Mononuclear cell (primary cell): ENCODE measurements around the gene DCAF7. TPM values are rescaled to one million over a fixed set of nuclear protein-coding genes. Genes with fewer than 3 reads are reported as not detected.
A peak's percentile ranks its signal among the peaks of the same experiment; 100 is the strongest.

Experiments
- H3K27me3 ChIP-seq: 2 replicates; pipeline ENCODE4 v1.6.0; 2011; ENCODE audit warnings: low read length, control low read depth; ENCODE audit not compliant: insufficient read depth
- H3K4me1 ChIP-seq: 2 replicates; pipeline ENCODE4 v1.5.1; 2011; ENCODE audit warnings: mild to moderate bottlenecking, low read length, control low read depth; ENCODE audit not compliant: insufficient read depth
- H3K4me3 ChIP-seq: 2 replicates; pipeline ENCODE4 v1.5.1; 2011; ENCODE audit warnings: mild to moderate bottlenecking, low read length, moderate library complexity
- H3K9me3 ChIP-seq: 2 replicates; pipeline ENCODE4 v1.5.1; 2011; ENCODE audit warnings: low read depth, mild to moderate bottlenecking, control low read depth, low read length
- total RNA-seq: library from RNA; depleted of rRNA; stranded (reverse); fragments of >200 nt; gene quantifications from one replicate; pipeline ENCODE4 v1.2.3, GENCODE V29; 2012

The DCAF7 gene
- total RNA-seq, 1 donor = 5.4 TPM

DNA sequence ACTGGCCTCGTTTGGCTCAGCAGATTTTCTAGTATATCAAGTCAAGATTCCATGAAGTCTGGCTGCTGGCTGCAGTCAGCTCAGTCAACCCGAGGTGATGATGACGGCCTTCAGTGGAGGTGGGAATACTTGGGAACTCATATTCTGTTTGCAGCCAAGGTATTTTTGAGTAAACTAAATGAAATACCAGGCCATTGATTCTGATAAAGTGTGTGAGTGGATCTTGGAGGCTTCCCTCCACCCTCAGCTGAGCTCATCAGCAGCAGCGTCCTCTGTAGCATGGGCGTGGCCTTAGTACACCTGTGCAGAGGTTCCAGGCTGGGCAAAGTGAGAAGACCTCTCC lies 28.5 kb downstream of the DCAF7 start:
- no peaks in the 10 kb centered on the region for H3K9me3 ChIP-seq
- H3K4me3 ChIP-seq = no peak overlapping the region
- H3K27me3 ChIP-seq = no peaks in the 10 kb centered on the region
- H3K4me1 ChIP-seq = no peaks in the 10 kb centered on the region

DNA sequence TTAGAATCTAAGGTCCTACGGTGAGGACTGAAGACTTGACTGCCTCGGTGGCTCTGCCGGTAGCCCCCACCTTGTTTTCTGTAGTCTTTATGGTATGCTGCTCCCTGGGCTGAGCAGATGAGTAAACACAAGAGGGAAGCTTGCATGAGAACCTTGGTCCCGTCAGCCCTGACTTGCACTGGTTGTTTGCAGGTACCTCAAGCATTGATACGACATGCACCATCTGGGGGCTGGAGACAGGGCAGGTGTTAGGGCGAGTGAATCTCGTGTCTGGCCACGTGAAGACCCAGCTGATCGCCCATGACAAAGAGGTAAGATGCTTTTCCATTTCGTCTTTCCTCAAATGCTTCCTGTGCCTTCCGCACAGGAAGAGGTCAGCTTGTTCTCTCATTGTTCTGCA lies 29.4 kb downstream of the DCAF7 start:
- H3K4me1 ChIP-seq = no peaks in the 10 kb centered on the region
- H3K9me3 ChIP-seq = no peaks in the 10 kb centered on the region
- H3K4me3 ChIP-seq = no peak overlapping the region
- H3K27me3 ChIP-seq = no peaks in the 10 kb centered on the region

DNA sequence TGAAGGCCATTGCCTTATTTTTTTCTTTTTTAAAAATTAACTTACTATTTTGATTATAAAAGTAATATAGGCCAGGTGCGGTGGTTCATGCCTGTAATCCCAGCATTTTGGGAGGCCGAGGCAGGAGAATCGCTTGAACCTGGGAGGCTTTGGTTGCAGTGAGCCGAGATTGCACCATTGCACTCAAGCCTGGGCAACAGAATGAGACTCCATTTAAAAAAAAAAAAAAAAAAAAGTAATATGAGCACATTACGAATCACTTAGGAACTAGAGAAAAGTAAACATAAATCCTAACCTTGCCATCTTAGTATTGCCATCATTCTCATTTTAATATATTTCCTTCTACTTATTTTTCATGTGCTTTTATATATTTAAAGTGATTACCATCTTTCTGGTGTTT lies 37.5 kb downstream of the DCAF7 start:
- Histone ChIP-seq H3K27me3 (no peaks in the 10 kb centered on the region), H3K4me1 (no peaks in the 10 kb centered on the region), H3K4me3 (no peak overlapping the region), H3K9me3 (no peaks in the 10 kb centered on the region)

DNA sequence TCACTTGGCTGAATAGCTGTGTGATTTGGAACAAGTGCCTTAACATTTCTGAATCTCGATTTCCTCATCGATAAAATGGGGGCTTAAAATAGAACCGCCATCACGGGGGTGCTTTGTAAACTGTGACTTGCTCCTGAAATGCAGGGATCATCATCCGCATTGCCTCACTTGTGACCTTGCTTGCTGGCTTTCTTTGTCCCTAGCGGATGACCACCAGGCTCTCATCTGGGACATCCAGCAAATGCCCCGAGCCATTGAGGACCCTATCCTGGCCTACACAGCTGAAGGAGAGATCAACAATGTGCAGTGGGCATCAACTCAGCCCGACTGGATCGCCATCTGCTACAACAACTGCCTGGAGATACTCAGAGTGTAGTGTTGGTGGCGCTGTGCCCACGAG lies 38.5 kb downstream of the DCAF7 start:
- H3K27me3 ChIP-seq = no peaks in the 10 kb centered on the region
- H3K9me3 ChIP-seq = no peaks in the 10 kb centered on the region
- H3K4me3 ChIP-seq = no peak overlapping the region
- no peaks in the 10 kb centered on the region for H3K4me1 ChIP-seq

DNA sequence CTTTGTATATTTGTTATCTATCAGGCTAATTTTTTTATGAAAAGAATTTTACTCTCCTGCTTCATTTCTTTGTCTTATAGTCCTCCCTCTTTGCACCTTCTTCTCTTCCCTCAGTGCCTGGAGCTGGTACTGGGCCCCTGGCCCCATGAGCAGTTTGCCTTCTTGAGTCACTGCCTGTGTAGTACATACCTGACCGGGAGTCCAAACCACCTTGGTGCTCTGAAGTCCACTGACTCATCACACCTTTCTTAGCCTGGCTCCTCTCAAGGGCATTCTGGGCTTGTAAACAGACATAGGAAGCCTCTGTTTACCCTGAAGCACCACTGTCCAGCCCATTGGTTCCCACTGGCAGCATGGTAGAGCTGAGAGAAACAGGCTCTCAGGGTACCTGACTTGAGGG lies 39.4 kb downstream of the DCAF7 start:
- no peak overlapping the region for H3K4me3 ChIP-seq
- no peaks in the 10 kb centered on the region for H3K4me1 ChIP-seq
- H3K9me3 ChIP-seq = no peaks in the 10 kb centered on the region
- H3K27me3 ChIP-seq = no peaks in the 10 kb centered on the region

DNA sequence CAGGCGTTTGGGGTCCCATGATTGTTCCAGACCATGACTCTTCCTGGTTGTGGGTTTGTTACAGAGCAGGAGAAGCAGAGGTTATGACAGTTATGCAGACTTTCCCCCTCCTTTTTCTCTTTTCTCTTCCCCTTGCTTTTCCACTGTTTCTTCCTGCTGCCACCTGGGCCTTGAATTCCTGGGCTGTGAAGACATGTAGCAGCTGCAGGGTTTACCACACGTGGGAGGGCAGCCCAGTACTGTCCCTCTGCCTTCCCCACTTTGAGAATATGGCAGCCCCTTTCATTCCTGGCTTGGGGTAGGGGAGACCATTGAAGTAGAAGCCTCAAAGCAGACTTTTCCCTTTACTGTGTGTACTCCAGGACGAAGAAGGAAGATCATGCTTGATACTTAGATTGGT lies 42.5 kb downstream of the DCAF7 start:
- Histone ChIP-seq H3K4me1 (peaks cover 10% of the 10 kb centered on the region), H3K4me3 (no peak overlapping the region), H3K27me3 (no peaks in the 10 kb centered on the region), H3K9me3 (no peaks in the 10 kb centered on the region)

DNA sequence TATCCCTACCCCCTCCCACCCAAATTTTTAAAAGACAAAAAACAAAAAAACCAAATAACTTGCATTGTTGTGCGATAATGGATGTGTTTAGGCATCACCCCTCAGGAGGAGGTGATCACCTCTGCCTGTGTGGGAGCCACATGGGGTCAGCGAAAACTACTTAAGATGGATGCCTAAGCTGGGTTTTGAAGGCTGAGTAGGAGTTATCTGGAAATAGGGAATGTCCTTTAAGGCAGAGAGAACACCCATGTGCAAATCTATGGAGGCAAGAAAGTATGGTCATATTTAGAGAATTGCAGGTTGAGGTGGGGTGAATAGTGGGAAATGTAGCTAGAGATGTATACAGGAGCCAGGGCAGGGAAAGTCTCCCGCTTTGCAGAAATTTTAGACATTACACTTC lies 44.9 kb downstream of the DCAF7 start:
- Histone ChIP-seq H3K4me3 (no peak overlapping the region), H3K9me3 (no peaks in the 10 kb centered on the region)

DNA sequence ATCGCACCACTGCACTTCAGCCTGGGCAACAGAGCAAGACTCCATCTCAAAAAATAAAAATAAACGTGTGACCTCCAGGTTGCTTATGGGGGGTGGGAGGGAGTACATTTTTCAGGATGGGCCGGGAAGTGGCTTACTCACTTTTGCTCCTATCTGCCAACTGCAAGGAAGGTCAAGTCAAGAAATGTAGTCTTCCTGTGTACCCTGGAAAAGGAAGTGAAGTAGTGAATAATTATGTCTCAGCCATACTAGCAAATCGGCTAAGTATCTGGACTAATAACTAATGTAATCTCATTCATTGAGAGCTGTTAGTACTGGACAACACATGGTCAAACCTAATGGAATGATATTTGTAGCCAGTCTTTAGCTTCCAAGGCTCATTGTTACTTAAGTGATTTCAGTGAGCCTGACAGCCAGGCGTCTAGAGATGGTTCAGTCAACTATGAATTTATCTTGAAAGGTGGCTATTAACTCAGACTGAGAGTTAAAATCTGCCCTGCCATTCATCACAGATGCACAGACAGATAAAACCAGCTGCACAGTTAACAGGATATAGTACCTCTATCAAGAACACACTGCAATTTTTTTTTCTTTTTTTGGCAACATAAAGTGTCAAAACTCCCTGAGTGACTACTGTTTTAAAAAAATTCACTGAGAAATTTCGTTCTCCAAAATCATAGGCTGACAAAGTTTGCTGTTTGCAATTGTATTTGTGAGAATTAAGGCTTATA lies 46.7 kb downstream of the DCAF7 start:
- no peak overlapping the region for H3K4me3 ChIP-seq
- H3K4me1 ChIP-seq = peaks cover 37% of the 10 kb centered on the region
- H3K27me3 ChIP-seq = no peaks in the 10 kb centered on the region
- H3K9me3 ChIP-seq = no peaks in the 10 kb centered on the region

More for the DNA sequence above, 44.9 kb downstream of the DCAF7 start:
- Histone ChIP-seq H3K27me3 (no peaks in the 10 kb centered on the region), H3K4me1 (peaks cover 19% of the 10 kb centered on the region)

DNA sequence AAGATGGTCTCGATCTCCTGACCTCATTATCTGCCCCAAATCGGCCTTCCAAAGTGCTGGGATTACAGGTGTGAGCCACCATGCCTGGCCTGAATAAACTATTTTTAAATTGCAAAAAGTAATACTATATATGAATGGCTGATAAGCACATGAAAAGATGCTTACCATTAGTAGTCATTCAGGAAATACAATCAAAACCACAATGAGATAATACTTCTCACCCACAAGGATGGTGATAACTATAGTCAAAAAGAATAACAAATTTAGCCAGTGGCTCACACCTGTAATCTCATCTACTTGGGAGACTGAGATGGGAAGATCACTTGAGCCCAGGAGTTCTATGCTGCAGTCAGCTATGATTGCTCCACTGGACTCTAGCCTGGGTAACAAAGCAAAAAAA lies 48.0 kb downstream of the DCAF7 start:
- Histone ChIP-seq H3K4me1 (peaks cover 39% of the 10 kb centered on the region), H3K4me3 (no peak overlapping the region), H3K27me3 (no peaks in the 10 kb centered on the region), H3K9me3 (no peaks in the 10 kb centered on the region)

DNA sequence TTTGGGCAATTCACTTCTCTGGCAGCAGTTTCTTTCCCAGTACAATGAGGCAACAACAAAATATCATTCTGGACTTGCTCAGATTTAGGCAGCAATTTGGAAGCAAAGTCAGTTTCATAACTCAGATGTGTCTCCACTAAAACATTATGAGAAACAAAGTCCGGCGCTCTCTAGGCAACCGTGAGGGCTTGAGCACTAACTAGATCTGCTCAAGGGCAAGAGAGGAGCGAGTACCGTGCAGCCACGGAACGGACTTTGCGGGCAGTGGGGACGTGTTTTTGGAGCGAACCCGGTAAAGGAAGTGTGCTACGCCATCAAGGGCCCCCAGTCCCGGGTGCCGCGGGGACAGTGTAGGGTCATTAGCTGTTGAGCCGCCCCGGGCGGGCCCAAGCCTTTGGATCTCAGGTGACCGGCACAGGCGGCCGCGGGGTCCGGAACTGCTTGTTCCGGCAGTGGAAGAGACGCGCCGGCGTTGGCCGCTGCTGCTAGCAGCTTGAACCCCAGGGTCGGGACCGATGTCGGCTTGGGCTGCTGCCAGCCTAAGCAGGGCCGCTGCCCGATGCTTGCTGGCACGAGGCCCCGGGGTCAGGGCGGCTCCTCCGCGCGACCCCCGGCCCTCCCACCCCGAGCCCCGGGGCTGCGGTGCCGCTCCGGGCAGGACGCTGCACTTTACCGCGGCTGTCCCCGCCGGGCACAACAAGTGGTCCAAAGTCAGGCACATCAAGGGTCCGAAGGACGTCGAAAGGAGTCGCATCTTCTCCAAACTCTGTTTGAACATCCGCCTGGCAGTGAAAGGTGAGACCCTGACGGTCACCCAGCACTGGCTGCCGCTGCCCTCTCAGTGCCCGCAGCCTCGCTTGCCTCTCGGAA lies 50.5 kb downstream of the DCAF7 start, which contains the start of gene TACO1:
TSS of gene TACO1 (plus strand) at position 327 of the 870 bp plus-strand sequence. CDS start at position 516, 189 bp downstream.
- Histone ChIP-seq H3K4me1 (peaks cover 39% of the 10 kb centered on the region), H3K27me3 (no peaks in the 10 kb centered on the region), H3K4me3 (peak within 1 kb of the TSS; percentile 93), H3K9me3 (no peaks in the 10 kb centered on the region)

DNA sequence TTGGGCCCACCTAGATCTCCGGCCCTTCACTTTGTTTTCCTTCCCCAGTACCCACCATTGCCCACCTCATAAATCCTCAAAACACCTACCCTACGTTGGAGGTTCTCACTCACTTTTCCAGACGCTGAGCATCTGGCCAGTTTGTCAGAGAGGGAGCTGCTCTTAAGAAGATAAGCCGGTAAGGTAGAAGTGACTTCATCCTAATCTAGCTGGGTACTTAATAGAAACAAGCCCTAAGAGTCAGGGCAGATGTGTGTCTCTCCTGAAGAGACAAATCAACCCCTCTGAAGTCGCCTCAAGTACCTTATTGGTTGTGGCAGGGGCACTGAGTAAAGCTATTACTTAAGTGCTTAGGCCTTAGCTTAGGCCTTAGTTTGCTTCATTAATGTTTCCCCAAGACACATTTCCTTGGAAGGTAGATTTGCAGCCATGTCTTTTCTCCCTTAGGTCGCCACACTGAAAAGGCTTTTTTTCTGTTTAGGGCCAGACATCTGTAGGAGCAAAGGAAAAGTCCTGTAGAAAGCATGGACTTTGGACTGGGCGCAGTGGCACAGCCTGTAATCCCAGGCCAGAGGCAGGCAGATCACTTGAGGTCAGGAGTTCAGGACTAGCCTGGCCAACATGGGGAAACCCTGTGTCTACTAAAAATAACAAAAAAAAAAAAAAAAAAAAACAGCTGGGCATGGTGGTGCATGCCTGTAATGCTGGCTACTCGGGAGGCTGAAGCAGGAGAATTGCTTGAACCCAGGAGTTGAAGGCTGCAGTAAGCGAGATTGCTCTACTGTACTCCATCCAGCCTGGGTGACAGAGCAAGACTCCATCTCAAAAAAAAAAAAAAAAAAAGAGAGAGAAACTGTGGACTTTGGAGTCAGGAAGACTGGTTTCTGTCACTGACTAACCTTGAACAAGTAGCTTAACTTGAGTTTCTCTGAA lies 51.4 kb downstream of the DCAF7 start:
- peak overlapping the region; percentile 93 for H3K4me3 ChIP-seq
- H3K4me1 ChIP-seq = peaks cover 39% of the 10 kb centered on the region
- no peaks in the 10 kb centered on the region for H3K27me3 ChIP-seq
- no peaks in the 10 kb centered on the region for H3K9me3 ChIP-seq

DNA sequence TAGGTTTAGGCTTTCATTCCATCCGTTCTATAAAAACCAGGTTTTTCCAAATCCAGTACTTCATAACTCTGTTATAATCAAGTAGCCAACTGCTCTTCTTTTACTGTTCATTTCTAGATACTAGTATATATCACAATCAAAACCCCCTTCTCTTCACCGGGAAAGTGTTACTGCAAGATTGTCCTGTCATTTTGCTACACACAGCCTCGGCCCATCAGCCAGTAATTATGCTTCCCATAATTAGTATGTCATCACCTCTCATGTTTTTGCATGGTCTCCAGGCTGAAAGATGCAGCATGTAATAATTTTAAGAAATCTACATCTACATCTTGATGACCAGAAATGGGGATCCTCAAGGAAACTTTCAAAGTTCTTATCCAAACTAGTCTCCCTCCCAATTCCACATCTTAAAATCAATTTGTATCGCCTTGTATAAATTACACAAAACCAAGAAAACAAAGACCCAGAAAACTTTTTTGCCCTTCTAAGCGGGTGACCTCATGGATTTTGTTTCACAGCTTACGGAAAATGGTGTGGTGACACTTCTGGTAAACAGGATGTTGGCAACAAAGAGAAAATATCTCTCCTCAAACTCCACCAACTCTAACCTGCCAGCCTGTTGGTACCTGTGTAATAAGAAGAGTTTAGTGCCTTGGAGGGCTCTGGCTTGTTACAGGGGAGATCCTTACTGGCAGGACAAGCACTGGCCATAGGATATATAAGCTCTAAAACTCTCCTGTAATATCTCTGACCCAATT lies 59.7 kb downstream of the DCAF7 start:
- Histone ChIP-seq H3K4me3 (no peak overlapping the region), H3K9me3 (no peaks in the 10 kb centered on the region)

DNA sequence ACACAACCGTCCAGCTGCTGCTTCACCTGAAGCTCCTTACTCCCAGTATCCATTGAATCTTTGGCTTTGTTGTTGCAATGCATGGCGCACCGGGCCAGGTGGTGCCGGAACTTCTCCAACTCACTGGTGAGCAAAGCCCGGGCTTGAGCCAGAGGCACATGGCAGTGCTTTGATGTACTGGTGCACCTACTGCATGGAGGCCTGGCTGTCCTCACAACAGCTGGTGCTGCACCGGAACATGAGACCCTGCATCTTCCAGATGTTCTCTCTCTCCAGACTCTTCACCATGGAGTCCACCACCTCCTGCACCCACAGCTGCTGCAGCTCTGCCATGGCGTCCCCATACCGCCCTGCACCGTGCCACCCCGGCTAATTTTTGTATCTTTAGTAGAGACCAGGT lies 60.6 kb downstream of the DCAF7 start:
- Histone ChIP-seq H3K9me3 (no peaks in the 10 kb centered on the region), H3K4me1 (peaks cover 12% of the 10 kb centered on the region), H3K27me3 (no peaks in the 10 kb centered on the region), H3K4me3 (no peak overlapping the region)

More for the DNA sequence above, 59.7 kb downstream of the DCAF7 start:
- Histone ChIP-seq H3K27me3 (no peaks in the 10 kb centered on the region), H3K4me1 (peaks cover 12% of the 10 kb centered on the region)

DNA sequence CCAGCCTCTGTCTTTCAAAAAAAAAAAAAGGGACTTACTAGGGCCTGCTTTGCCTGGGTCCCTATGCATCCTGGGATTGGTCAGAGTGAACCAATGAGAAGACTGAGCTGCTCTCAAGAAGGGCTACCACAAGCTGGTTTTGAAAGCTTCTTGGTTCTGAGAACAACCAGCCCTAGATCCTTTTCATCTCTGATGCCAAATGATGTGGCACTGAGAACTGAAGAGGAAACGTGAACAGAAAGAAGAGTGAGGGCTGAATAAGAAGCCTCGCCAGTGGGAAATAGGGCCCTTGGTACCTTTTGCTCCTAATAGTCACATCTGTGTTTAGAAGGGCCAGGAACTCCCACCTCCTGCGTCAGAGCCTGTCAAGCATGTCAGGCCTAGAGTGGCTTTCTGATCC lies 61.1 kb downstream of the DCAF7 start:
- H3K4me1 ChIP-seq = peaks cover 12% of the 10 kb centered on the region
- H3K4me3 ChIP-seq = no peak overlapping the region

More for the DNA sequence above, 61.1 kb downstream of the DCAF7 start:
- Histone ChIP-seq H3K9me3 (no peaks in the 10 kb centered on the region), H3K27me3 (no peaks in the 10 kb centered on the region)
